GM19238 (cell line): ENCODE results near the gene PWWP2B.
"Not testable (repeated sequence)": the region's sequence is repeated elsewhere in the genome, so short reads cannot be mapped to it uniquely, and the experiment has no call there.

ENCODE experiments used
- DNase-seq: peaks from one replicate; pipeline ENCODE4 v3.0.0; 2011; ENCODE audit warnings: low spot score; ENCODE audit not compliant: insufficient read length

PWWP2B gene

DNA sequence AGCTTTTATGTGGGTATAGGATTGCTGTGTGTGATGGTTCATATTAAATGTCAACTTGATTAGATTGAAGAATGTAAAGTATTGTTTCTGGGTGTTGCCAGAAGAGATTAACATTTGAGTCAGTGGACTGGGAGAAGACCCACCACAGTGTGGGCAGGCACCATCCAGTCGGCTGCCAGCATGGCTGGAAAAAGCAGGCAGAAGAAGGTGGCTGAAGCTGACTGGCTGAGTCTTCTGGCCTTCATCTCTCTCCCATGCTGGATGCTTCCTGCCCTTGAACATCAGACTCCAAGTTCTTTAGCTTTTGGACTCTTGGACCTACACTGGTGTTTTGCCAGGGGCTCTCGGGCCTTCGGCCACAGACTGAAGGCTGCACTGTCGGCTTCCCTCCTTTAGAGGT, 16.0 kb upstream of the PWWP2B start:
- not testable (repeated sequence) for DNase-seq

DNA sequence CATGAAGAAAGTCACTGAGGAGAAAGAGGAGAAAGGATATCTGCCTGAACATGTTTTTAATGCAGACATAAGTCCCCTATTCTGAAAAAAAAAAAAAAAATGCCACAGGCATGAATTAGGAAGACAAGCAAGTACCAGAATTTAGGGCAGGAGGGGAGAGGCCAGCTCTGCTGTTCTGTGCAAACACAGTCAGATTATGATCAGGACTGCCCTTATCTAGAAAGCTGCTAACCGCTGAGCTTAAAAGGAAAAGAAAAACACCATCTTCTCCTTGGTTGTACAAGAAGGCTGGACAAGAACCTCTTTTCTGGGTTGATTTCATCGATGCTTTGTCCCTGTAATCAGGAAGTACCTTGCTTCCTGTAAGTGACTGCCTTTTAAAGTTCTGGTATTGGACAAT, 15.3 kb upstream of the PWWP2B start:
- DNase-seq = no peak

DNA sequence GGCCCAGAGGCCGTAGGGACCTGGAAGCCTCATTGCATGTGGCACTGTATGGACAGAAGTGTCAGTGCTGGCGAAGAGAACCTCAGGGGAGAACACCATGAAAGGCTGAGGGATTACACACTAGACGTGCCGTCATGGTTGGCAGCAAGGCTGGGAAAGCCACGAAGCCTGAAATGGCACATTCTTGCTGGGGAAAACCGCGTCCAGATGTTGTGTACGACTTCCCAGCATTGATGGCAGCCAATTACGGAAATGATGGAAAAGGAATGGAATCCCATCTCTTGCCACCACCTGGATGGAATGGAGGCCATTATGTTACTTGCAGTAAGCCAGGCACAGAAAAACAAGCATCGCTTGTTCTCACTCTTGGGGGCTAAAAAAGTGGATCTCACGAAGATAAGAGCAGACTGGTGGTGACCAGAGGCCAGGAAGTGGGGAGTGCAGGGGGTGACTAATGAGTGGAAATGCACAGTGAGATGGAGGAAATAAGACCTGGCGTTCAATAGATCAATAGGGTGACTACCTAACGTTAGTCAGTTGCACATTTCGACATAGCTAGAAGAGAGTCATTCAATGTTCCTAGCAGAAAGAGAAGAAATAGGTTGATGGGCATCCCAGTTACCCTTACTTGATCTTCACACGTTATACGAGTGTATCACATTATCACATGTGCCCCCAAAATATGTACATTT, 14.6 kb upstream of the PWWP2B start:
- DNase-seq = no peak

DNA sequence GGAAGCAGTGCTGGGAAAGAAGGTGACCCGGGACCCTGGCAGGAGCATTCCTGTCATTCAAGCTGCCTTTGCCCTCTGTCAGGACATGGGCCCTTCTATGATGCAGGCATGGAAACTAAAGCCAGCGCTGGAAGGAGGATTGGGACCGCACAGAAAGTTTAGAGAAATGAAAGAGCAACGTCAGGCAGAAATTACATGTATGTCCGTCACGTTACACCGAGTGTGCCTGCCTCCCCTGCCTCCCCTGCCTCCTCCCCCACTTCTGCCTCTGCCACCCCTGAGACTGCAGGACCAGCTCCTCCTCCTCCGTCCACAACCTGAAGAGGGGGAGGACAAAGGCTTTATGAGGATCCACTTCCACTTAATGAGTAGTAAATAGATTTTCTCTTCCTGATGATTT, 13.9 kb upstream of the PWWP2B start:
- no peak for DNase-seq

DNA sequence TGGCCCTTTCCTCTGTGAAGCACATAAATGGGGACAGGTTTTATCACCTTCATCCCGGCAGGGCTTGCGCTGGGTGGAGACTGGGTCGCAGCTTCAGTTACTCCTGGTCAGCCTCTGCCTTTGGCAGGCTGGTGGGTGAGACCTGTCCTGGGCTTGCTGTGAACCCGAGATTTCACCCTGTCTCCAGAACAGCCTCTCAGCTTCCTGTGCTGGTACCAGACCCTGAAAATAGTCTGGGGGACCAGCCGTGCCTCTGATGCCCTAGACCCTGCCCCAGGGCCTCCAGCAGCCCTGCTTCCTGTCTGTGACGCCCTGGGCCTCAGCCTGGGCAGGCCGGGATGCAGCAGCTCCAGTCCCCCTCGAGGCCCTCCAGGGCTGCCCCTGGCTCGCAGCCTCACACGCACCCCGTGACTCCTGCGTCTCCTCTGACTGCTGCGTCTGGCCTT, 13.2 kb upstream of the PWWP2B start:
- DNase-seq = no peak

DNA sequence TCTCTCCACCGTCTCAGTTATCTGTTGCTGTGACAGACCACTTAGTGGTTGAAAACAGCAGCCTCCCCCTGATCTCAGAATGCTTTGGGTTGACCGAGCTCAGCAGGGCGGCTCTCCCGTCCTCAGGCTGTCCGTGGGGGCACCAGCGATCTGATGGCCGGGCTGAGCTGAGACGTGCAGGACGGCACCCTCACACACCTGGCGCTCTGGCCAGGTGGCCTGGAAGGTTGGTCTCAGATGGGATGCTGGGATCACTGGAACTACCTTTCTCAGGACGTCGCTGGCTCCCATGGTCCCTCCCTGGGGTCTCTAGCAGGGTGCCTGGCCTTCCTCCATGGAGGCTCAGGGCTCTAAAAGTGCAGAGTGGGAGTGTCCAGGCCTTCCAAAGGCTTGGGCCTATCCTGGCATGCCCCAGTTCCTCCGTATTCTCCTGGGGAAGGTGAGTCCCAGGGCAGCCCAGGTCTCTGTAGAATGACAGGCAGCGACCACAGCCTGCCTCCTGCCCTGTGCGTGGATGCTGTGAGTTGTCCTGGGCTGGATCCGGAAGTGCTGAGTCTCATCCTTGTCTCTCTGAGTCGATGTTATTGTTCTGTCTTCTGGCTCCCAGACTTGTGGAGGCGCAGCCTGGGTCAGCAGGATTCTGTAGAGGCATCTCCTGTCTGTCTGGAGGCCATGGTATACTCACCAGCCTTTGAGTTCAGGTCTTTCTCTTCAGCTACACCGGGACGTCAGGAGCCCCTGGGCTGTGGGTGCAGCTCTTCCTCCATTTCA, 12.2 kb upstream of the PWWP2B start:
- DNase-seq = no peak

DNA sequence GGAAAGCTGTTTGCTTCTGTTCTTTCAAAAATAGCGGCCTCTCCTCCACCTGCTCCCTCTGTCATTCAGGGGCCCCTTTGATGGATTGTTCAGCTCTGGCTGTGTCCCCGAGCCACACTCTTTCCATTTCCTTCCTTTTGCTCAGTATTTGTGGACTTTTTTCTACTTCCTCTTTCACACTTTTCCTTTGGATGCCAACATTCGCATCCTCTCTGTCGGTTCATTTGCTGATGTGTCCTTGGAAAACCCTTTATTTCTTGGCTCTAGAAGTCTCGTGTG, 11.7 kb upstream of the PWWP2B start:
- no peak for DNase-seq

DNA sequence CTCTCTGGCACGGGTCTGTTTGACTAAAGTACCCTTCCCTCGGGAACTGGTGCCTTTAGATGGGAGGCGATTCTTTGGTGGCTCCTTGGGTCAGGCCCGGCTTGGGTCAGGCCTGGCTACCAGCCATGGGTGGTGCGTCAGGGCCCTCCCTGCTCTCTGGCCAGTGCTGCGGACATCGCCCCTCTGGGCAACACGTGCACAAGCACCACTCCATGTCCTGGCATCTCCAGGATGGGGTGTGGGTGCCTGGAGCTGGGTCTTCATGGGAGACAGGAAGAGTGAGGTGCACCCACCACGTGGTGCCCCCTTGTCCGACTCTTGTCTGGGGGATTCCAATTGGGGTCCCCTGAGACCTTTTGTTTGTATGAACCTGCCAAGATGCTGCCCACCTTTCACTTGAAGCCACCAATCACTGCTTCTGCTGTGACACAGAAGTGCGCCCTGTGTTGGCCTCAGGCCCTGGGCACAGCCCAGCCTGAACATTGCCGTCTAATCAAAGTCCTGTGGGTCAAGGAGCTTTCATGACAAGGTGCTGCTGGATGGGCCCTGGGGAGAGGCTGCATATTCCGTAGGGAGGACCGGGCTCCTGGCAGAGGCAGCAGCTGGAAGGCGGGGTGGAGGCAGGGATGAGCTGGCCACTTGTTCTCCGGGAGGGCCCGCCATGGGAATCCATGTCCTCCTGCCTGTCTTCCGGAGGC, 11.1 kb upstream of the PWWP2B start:
- no peak for DNase-seq

DNA sequence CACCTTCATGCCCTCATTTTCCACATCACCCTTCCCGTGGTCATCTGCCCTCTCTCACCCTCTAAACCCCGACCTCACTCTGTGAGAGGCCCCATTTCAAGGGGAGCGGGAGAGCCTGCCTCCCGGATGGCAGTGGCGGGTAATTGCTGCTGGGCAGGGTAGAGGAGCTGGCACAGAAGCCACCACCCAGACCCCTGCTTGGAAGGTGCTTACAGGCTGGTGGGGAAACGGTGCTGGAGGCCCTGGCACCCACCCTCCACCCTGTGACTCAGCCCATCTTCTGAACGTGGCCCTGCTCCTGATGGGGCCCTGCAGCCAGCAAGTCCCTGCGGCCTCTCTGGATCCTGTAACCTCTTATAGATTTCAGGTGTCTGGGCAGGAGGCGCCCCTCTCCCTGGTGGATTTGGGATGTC, 10.6 kb upstream of the PWWP2B start:
- DNase-seq = no peak

DNA sequence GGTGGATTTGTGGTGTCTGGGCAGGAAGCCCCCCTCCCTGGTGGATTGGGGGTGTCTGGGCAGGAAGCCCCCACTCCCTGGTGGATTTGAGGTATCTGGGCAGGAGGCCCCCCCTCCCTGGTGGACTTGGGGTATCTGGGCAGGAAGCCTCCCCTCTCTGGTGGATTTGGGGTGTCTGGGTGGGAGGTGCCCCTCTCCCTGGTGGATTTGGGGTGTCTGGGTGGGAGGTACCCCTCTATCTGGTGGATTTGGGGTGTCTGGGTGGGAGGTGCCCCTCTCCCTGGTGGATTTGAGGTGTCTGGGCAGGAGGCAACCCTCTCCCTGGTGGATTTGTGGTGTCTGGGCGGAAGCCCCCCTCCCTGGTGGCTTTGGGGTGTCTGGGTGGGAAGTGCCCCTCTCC, 10.1 kb upstream of the PWWP2B start:
- DNase-seq = not testable (repeated sequence)

DNA sequence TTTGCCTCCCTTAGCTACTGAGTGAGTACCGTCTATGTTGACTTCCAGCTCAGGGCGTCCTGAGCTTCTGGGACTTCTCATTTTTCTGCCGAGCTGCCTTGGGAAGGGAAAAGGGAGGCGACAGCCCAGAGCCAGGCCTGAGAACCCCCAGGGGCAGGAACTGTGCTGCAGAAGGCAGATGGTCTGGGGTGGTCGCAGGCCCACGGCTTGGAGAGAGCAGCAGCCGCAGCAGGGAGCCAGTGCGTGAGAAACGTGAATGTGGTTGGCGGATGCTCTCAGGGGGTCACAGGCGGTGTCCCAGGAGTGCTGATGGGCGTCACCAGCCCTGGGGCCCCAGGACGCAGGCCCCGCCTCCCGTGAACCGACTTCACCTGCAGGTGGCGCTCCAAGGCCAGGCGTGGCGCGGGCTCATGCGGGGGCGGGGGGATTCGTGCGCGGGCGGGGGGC, 9.2 kb upstream of the PWWP2B start:
- DNase-seq = peak; percentile 91

DNA sequence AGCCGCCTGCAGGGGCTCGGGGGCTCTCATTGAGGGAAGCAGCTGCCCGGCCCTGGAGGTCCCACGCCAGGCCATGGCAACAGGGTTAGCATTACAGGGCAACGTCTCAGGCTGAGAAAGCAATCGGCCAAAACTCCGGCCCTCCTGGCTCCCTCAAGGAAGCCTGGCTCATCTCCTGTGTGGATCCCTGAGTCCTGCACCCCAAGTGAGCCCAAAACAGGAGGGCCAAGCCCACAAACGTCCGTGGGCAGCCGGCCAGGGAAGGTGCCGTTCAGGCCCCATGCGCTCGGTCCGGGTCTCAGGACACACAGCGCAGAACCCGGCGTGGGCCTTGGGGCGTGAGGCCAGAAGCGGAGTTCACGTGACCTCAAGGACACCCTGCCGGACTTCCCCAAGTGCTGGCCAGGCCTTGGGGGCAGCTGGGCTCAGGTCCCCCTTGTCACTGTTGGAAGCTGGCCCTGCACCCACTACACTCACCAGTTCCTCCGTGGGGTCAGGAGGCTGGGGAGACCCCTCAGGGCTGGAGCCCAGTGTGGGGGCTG, 8.0 kb upstream of the PWWP2B start:
- DNase-seq = no peak

DNA sequence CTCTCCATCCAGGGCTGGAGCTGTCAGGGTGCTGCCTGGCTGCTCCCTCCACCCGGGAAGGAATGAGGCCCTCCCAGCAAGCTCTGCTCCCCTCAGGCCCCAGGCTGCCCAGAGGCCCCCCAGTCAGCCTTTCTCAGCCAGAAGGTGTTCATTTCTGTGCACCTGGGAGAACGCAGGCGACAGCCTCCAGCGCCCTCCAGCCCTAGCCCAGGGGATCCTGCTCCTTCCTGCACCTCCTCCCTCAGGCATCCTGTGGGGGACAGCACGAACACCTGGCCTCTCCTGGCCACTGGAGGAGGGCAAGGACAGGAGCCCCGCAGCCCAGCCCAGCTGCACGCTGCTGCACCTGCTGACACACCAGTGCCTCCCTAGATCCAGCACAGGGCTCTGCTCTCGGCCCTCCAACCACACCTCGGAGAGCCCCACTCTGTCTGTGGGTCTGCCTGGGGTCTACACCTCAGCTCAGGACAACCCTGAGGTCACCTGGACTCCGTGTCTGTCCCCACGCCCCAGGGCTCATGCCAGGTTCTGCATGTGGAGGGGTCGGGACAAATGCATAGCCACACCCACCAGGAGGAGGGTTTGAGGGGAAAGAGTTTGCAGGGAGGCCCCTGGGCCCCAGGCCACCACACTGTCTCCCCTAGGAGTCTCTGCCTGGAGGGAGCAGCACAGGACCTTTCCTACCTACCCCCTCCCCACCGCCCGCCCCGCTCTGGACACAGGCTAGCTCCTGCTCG, 7.4 kb upstream of the PWWP2B start:
- DNase-seq = no peak

DNA sequence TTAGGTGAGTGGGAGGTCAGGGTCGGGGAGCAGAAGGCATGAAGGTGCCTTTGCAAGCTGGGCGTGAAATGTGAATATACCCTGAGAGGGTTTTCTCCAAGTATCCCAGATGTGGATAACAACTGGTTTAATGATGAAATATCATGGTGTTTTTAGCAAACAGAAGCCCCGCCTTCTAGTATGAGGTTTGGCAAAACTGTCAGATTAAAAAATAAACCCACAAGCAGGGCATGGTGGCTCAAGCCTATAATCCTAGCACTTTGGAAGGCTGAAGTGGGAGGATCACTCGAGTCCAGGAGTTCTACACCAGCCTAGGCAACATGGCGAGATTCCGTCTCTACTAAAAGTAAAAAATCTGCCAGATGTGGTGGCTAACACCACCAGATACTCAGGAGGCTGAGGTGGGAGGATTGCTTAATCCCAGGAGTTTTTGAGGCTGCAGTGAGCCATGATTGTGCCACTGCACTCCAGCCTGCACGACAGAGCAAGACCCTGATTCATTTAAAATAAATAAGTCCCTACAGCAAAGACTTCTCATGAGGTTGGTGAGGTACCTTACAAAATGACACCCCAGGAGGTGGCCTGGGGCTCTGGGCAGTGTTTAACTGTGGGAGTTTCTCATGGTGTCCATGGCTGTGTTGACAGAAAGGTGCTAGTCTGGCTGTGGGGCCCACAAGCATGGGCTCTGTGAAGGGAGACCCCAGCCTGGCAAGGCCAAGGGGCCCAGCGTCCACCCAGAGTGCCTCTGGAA, 6.7 kb upstream of the PWWP2B start:
- no peak for DNase-seq

DNA sequence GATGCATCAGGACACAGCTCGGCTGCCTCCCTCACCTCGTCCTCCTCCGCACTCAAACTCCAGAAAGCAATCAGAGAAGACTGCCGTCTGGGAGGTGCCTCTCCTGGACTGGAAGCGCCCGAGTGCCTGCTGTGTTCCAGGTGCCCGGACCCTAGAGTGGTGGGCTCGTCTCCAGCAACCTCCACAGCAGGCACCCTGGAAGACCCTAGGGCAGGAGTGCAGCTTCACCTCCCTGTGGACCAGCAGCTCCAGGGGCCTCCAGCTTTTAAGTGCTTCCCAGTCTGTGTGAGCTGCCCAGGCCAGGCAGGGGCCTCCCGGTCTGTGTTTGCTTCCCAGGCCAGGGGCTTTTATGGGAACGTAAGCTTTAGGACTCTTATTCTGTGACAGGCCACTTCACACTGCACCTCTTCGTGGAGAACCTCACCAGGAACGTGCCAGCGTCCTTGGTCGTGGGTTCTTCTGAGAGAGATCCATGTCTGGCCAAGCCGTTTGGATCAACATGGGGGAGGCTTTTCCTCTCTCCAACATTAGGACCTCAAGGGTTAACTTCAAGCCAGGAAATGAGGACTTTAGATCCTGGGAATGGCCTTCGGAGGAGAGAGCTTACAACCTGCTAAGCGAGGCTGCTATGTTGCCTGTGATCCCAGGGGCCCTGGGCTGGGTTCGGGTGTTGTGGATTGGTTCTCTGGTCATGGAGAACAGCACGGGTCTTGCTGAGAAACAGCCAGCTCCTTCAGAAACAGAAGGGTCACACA, 5.9 kb upstream of the PWWP2B start:
- no peak for DNase-seq

DNA sequence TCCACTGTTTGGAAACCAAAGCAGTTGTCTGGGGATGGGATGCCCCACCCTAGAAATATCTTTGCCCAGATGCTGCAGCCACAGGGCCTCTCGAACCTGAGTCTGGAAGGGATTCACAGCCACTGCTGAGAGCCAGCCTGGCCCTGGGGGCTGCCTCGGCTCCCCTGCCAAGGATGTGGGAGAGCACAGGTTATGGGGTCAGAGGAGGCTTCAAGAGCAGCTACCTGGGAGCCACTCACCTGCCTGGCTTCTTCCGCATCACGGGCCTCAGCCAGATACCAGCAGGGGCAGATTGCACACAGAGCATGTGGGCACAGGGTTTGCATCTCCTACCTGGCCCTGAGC, 5.4 kb upstream of the PWWP2B start:
- DNase-seq = no peak

DNA sequence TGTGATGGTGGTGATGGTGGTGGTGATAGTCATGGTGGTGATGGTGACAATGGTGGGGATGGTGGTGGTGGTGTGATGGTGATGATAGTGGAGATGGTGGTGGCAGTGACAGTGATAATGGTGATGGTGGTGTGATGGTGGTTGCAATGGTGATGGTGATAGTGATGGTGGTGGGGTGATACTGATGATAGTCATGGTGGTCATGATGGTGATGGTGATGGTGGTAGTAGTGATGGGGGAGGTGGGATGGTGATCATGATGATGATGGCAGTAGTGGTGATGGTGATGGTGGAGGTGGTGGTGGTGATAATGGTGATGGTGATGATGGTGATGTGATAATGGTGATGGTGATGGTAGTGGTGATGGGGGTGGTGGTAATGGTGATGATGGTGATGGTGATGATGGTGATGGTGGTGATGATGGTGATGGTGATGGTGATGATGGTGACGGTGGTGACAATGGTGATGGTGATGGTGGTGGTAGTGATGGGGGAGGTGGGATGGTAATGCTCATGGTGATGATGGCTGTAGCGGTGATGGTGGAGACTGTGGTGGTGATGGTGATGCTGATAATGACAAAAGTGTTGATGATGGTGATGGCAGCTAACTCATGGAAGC, 4.7 kb upstream of the PWWP2B start:
- no peak for DNase-seq

DNA sequence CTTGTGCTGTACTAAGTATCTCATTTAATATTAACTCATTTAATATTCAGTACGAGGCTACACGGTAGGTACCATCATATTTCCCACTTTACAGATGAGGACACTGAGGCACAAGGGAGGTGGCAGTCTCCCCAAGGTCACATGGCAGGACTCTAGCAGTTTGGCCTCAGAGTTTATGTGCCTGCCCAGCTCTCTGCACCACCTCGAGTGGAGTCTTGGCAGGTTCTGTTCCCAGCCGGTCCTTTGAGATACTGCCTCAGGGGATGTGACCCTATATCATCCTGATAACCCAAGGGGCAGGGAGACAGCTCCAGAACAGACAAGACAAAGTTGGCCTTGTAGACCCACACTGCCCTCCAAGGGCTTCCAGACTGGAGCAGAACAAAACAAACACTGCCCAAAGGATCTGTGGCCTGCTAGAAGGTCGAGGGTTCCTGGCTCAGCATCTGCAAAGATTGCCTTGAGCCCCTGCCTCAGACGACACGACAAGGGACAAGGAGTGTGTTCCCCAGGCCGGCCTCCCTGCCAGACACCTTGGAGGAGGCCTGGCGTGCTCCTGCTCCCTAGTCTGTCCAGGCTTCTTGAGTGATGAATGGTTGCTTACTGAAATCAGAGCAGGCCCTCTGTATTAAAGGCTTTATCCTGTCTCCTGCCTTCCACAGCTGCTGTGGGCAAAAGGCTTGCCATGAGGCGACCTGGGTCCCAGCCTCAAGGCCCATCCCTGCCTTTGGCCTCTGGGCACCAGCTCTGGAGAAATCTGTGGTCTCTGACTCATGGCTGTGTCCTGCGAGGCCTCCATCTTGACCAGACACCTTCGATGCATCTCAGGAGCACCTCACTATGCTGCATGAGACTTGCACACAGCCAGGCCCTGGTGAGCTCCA, 3.9 kb upstream of the PWWP2B start:
- DNase-seq = no peak

DNA sequence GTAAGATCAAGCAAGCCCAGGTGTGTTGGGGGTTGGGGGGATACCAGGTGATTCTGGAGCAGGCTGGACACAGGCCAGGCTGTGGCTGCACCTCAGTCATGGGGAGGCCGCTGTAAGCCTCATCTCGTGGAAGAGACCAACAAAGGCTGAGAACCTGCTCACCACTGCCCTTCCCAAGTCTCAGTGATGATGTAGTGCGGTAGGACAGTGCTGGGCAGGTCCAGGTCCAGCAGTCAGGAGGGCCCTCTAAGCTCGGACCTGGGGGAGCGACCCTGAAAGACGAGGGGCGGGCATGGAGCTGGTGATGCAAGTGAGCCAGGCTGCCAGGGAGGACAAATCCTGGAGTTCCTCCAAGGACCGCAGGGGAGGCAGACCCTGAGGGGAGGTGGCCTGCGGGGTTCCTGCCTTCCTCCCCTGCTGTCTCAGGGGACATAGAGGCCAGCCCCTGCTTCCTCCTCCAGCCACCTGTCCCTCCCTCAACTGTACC, 3.3 kb upstream of the PWWP2B start:
- no peak for DNase-seq
